Sigmoid colon (tissue), 7 donors: ENCODE measurements around the gene FAM229B. TPM values are rescaled to one million over a fixed set of nuclear protein-coding genes. Genes with fewer than 3 reads are reported as not detected.

ENCODE experiments used
- DNase-seq: peaks from one replicate; pipeline ENCODE4 v3.0.0-alpha.2; 2019
- H3K27ac ChIP-seq, 4 donors: fragments of 200-600 bp; sonication (generic); one replicate each; pipeline ENCODE4 v1.5.1; 2016 to 2019; ENCODE audit warnings: mild to moderate bottlenecking in 1 of 4
- H3K27me3 ChIP-seq, 3 donors: fragments of 200-600 bp; sonication (generic); one replicate each; pipeline ENCODE4 v1.5.1; 2019; ENCODE audit warnings: mild to moderate bottlenecking in 1 of 3
- H3K36me3 ChIP-seq, 4 donors: fragments of 200-600 bp; sonication (generic); one replicate each; pipeline ENCODE4 v1.5.1; 2016 to 2019
- H3K4me1 ChIP-seq, 4 donors: fragments of 200-600 bp; sonication (generic); one replicate each; pipeline ENCODE4 v1.5.1; 2017 to 2019
- H3K4me3 ChIP-seq, 4 donors: fragments of 200-600 bp; sonication (generic); one replicate each; pipeline ENCODE4 v1.5.1; 2017 to 2019; ENCODE audit warnings: mild to moderate bottlenecking in 2 of 4, moderate library complexity in 1 of 4
- H3K9me3 ChIP-seq, 4 donors: fragments of 200-600 bp in 3 of 4; sonication (generic) in 3 of 4; one replicate each; pipeline versions ENCODE4 v1.5.1 to v1.6.1; 2013 to 2019
- CTCF ChIP-seq, 4 experiments: fragments of 450-650 bp in 3 of 4; fragments of 200-600 bp in 1 of 4; IDR thresholded peaks; one replicate each; pipeline ENCODE4 v1.5.1; 2016 to 2019; ENCODE audit warnings: antibody characterized with exemption in 4 of 4, mild to moderate bottlenecking in 3 of 4, moderate library complexity in 2 of 4
- EP300 ChIP-seq, 4 donors: sonication (generic); formaldehyde crosslinking; IDR thresholded peaks; one replicate each; pipeline ENCODE4 v1.6.1; 2017; ENCODE audit warnings: antibody characterized with exemption in 4 of 4
- POLR2A ChIP-seq, 2 donors: fragments of 450-650 bp; IDR thresholded peaks; one replicate each; pipeline ENCODE4 v1.6.1; 2016; ENCODE audit warnings: antibody characterized with exemption in 2 of 2, mild to moderate bottlenecking in 2 of 2, moderate library complexity in 2 of 2
- POLR2AphosphoS5 ChIP-seq, 4 donors: sonication (generic); formaldehyde crosslinking; IDR thresholded peaks; one replicate each; pipeline ENCODE4 v1.6.1; 2017; ENCODE audit warnings: antibody characterized with exemption in 4 of 4
- WGBS, 2 donors: extraction: QIAGEN DNeasy Blood & Tissue Kit; methylation state at CpG; one replicate each; pipeline ENCODE4 v1.1.7; 2013; 5-methylcytosine and 5-hydroxymethylcytosine counted together
- intact Hi-C: fragments of 100-400 bp; cut with DNase I; formaldehyde crosslinking; loops from one replicate; pipeline ENCODE4 v1.15.1; 2023
- polyA plus RNA-seq, 3 donors: library from polyadenylated mRNA; stranded (reverse); fragments of 200-250 nt; gene quantifications; one replicate each; pipeline ENCODE4 v1.2.3, GENCODE V29; 2013
- total RNA-seq, 4 donors: library from RNA; depleted of rRNA; stranded (reverse); fragments of >200 nt; gene quantifications; one replicate each; pipeline ENCODE4 v1.1.0, GENCODE V29; 2016
- donor health status: healthy with polysubstance abuse.
- donor health status: Bipolar disorder and iron deficiency.
- donor health status: healthy.

The FAM229B gene
- total and polyA plus RNA-seq, 7 donors, result 0.46 to 22.2 (median 11.4) TPM

- Histone ChIP-seq H3K27me3 (no peaks in the 10 kb centered on the region), H3K27ac (peak overlapping the region in 1 of 4 donors; percentile 8), H3K36me3 (peaks cover 39 to 100% (median 58%) of the 10 kb centered on the region in 4 donors), H3K4me1 (no peaks in the 10 kb centered on the region), H3K4me3 (no peak overlapping the region), H3K9me3 (no peaks in the 10 kb centered on the region)
- intact Hi-C loops, result no loop called here
- no peak for DNase-seq
- TF ChIP-seq EP300 (IDR thresholded peaks at IDR 0.05), result no peak
- TF ChIP-seq CTCF (IDR thresholded peaks at IDR 0.05), result no peak
- TF ChIP-seq POLR2A (IDR thresholded peaks at IDR 0.05), result no peak
- no peak for TF ChIP-seq POLR2AphosphoS5 (IDR thresholded peaks at IDR 0.05)
- 91 to 96% methylated on average over 1 of the region's 1 CpG for WGBS, 2 donors
These were observed 36.6 kb downstream of the FAM229B start for GRCh38 chr6:112123982-112124381.

- Histone ChIP-seq H3K9me3 (no peaks in the 10 kb centered on the region), H3K36me3 (peaks cover 15 to 100% (median 57%) of the 10 kb centered on the region in 4 donors), H3K27me3 (no peaks in the 10 kb centered on the region), H3K4me3 (no peak overlapping the region), H3K4me1 (no peaks in the 10 kb centered on the region), H3K27ac (no peak overlapping the region)
- 15 to 72% methylated on average over 5 of the region's 5 CpGs for WGBS, 2 donors
- intact Hi-C loops, result no loop called here
- DNase-seq, result no peak
- TF ChIP-seq CTCF (IDR thresholded peaks at IDR 0.05) (no peak), POLR2AphosphoS5 (IDR thresholded peaks at IDR 0.05) (no peak), POLR2A (IDR thresholded peaks at IDR 0.05) (no peak), EP300 (IDR thresholded peaks at IDR 0.05) (no peak)
These were observed 40.8 kb downstream of the FAM229B start for GRCh38 chr6:112128208-112128607.

GRCh38 chr6:112130878-112131277 lies 43.5 kb downstream of the FAM229B start:
- H3K27ac ChIP-seq, result peak overlapping the region in 1 of 4 donors; percentile 57
- H3K9me3 ChIP-seq, result no peaks in the 10 kb centered on the region
- DNase-seq, result no peak
- no peak for TF ChIP-seq POLR2AphosphoS5 (IDR thresholded peaks at IDR 0.05)
- no peak for TF ChIP-seq EP300 (IDR thresholded peaks at IDR 0.05)
- TF ChIP-seq CTCF (IDR thresholded peaks at IDR 0.05), result no peak
- no peak for TF ChIP-seq POLR2A (IDR thresholded peaks at IDR 0.05)
- 63 to 84% methylated on average over 3 of the region's 3 CpGs for WGBS, 2 donors
- H3K27me3 ChIP-seq, result no peaks in the 10 kb centered on the region
- H3K36me3 ChIP-seq, result peaks cover 28 to 100% (median 64%) of the 10 kb centered on the region in 4 donors
- no peaks in the 10 kb centered on the region for H3K4me1 ChIP-seq
- H3K4me3 ChIP-seq, result no peak overlapping the region
- intact Hi-C loops, result no loop called here

DNA sequence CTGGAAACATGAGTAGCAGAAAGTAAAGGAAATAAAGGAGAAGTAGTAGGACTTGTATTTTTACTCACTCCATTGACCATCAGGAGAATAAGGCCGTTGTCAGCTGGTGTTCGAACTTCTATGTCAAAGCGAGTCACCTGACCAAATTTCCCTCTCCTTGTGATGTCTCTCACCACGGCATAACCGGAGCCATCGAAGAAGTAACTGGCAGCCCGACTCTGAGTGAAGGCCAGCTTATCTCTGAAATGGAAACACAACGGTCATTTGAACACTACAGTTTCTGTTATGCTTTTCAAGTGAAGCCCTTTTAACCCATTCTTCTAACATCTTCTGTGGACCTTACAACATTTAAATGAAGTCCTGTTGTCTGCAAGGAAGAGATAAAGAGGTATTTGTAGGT lies 51.7 kb downstream of the FAM229B start:
- no peaks in the 10 kb centered on the region for H3K27me3 ChIP-seq
- no peak for TF ChIP-seq POLR2A (IDR thresholded peaks at IDR 0.05)
- TF ChIP-seq EP300 (IDR thresholded peaks at IDR 0.05), result no peak
- no peak for TF ChIP-seq CTCF (IDR thresholded peaks at IDR 0.05)
- no peak for TF ChIP-seq POLR2AphosphoS5 (IDR thresholded peaks at IDR 0.05)
- no peaks in the 10 kb centered on the region for H3K9me3 ChIP-seq
- H3K4me3 ChIP-seq, result no peak overlapping the region
- intact Hi-C loops, result no loop called here
- H3K36me3 ChIP-seq, result peaks cover 52 to 100% (median 71%) of the 10 kb centered on the region in 4 donors
- 86 to 89% methylated on average over 8 of the region's 8 CpGs for WGBS, 2 donors
- H3K27ac ChIP-seq, result no peak overlapping the region
- DNase-seq, result no peak
- H3K4me1 ChIP-seq, result no peaks in the 10 kb centered on the region

GRCh38 chr6:112141707-112142106 lies 54.3 kb downstream of the FAM229B start:
- no peak for DNase-seq
- intact Hi-C loops, result no loop called here
- TF ChIP-seq POLR2AphosphoS5 (IDR thresholded peaks at IDR 0.05), result no peak
- TF ChIP-seq POLR2A (IDR thresholded peaks at IDR 0.05), result no peak
- no peak for TF ChIP-seq EP300 (IDR thresholded peaks at IDR 0.05)
- no peak for TF ChIP-seq CTCF (IDR thresholded peaks at IDR 0.05)
- Histone ChIP-seq H3K36me3 (peaks cover 59 to 100% (median 69%) of the 10 kb centered on the region in 4 donors), H3K4me3 (no peak overlapping the region), H3K4me1 (no peaks in the 10 kb centered on the region), H3K9me3 (no peaks in the 10 kb centered on the region), H3K27me3 (no peaks in the 10 kb centered on the region), H3K27ac (no peak overlapping the region)
- 85% methylated on average over 2 of the region's 2 CpGs for WGBS, 2 donors
